SU-DHL-6 (cell line): ENCODE measurements around the gene CRTC2.

Experiments used
- CTCF ChIP-seq: fragments of 200-600 bp; sonication (generic); IDR thresholded peaks from one replicate; pipeline ENCODE4 v1.5.1; 2017; ENCODE audit warnings: antibody characterized with exemption, mild to moderate bottlenecking, low read length, moderate library complexity; ENCODE audit not compliant: insufficient read depth, poor library complexity, severe bottlenecking
- EZH2phosphoT487 ChIP-seq: fragments of 200-600 bp; sonication (generic), shearing (Covaris generic); conservative IDR thresholded peaks from 2 replicates; pipeline ENCODE4 v1.6.1; 2018; ENCODE audit warnings: mild to moderate bottlenecking, antibody characterized with exemption, low read length, moderate library complexity, mixed read lengths

- TF ChIP-seq CTCF, result no peak
- TF ChIP-seq EZH2phosphoT487, result no peak
Measured at GRCh38 chr1:153985941-153986761, 27.7 kb upstream of the CRTC2 start, which contains the start of gene RAB13.
